OCI-LY7 (cell line): ENCODE results near the gene BANF2. TPM values are rescaled to one million over a fixed set of nuclear protein-coding genes. Genes with fewer than 3 reads are reported as not detected.

Experiments
- BruUV-seq: library from RNA; stranded (reverse); fragments of 400-500 nt; replicated peaks from 2 replicates; lab custom pipeline; 2021; lab: Mats Ljungman, UMichigan
- CTCF ChIA-PET: fragments of 300-600 bp; sonication (Branson Sonifier 250); formaldehyde crosslinking; loops from one replicate; lab custom pipeline; 2022; ENCODE audit warnings: antibody characterized with exemption; ENCODE audit not compliant: unreplicated experiment; lab: Charles Lee
- POLR2A ChIA-PET: fragments of 300-600 bp; sonication (Branson Sonifier 250); formaldehyde crosslinking; loops from one replicate; lab custom pipeline; 2022; ENCODE audit warnings: antibody characterized with exemption; lab: Charles Lee
- DNase-seq: peaks from one replicate; pipeline ENCODE4 v3.0.0-alpha.2; 2015; ENCODE audit warnings: low spot score
- H2AFZ ChIP-seq: fragments of 200-600 bp; sonication (generic), shearing (Covaris generic); 2 replicates; pipeline ENCODE4 v1.6.1; 2014; ENCODE audit warnings: mild to moderate bottlenecking, antibody characterized with exemption, low read length, moderate library complexity
- H3K27ac ChIP-seq: fragments of 200-600 bp; sonication (generic); 2 replicates; pipeline ENCODE4 v1.5.1; 2014; ENCODE audit warnings: mixed run types, low read depth, mild to moderate bottlenecking, moderate library complexity, low read length, inconsistent platforms; ENCODE audit not compliant: poor library complexity, severe bottlenecking
- H3K36me3 ChIP-seq: fragments of 200-600 bp; sonication (generic); 2 replicates; pipeline ENCODE4 v1.6.1; 2014; ENCODE audit warnings: mild to moderate bottlenecking, antibody characterized with exemption, low read length, moderate library complexity, mixed read lengths; ENCODE audit not compliant: insufficient read depth
- H3K4me1 ChIP-seq: fragments of 200-600 bp; sonication (generic); 2 replicates; pipeline ENCODE4 v1.5.1; 2014; ENCODE audit warnings: mild to moderate bottlenecking, low read length; ENCODE audit not compliant: insufficient read depth, poor library complexity, severe bottlenecking
- H3K4me2 ChIP-seq: fragments of 200-600 bp; sonication (generic); 2 replicates; pipeline ENCODE4 v1.6.1; 2014; ENCODE audit warnings: mild to moderate bottlenecking, low read length
- H3K4me3 ChIP-seq: fragments of 200-600 bp; sonication (generic); 2 replicates; pipeline ENCODE4 v1.5.1; 2014; ENCODE audit warnings: mild to moderate bottlenecking, low read depth, low read length; ENCODE audit not compliant: poor library complexity, severe bottlenecking
- H3K79me2 ChIP-seq: fragments of 200-600 bp; sonication (generic); 2 replicates; pipeline ENCODE4 v1.6.1; 2016; ENCODE audit warnings: low read depth, mild to moderate bottlenecking, low read length, moderate library complexity, mixed read lengths; ENCODE audit not compliant: insufficient read depth
- H3K9me2 ChIP-seq: fragments of 200-600 bp; sonication (generic); 2 replicates; pipeline ENCODE4 v1.6.1; 2016; ENCODE audit warnings: mild to moderate bottlenecking, low read length, mixed read lengths; ENCODE audit not compliant: insufficient read depth
- H3K9me3 ChIP-seq: fragments of 200-600 bp; sonication (generic); 2 replicates; pipeline ENCODE4 v1.6.1; 2014; ENCODE audit warnings: mild to moderate bottlenecking, mixed run types, low read length, mixed read lengths
- H4K20me1 ChIP-seq: fragments of 200-600 bp; sonication (generic); 2 replicates; pipeline ENCODE4 v1.6.1; 2014; ENCODE audit warnings: mild to moderate bottlenecking, antibody characterized with exemption, low read length, moderate library complexity, mixed read lengths; ENCODE audit not compliant: insufficient read depth
- EZH2phosphoT487 ChIP-seq: fragments of 200-600 bp; sonication (generic); IDR thresholded peaks from 2 replicates; pipeline ENCODE4 v1.6.1; 2018; ENCODE audit warnings: low read depth, borderline replicate concordance, mild to moderate bottlenecking, mixed run types, antibody characterized with exemption, low read length, moderate library complexity, mixed read lengths
- intact Hi-C: fragments of 100-400 bp; cut with micrococcal nuclease; formaldehyde crosslinking; loops from one replicate; pipeline ENCODE4 v1.10.0; 2022; ENCODE audit not compliant: unreplicated experiment
- total RNA-seq, 2 experiments: library from RNA; depleted of rRNA in 1 of 2; stranded (reverse); fragments of >200 nt in 1 of 2; shearing (Covaris generic) in 1 of 2; gene quantifications; 2 replicates each; pipeline ENCODE4 v1.2.3, GENCODE V29; 2014 to 2022
- TF ChIP-seq, protein P1 (sequence below): fragments of 200-600 bp; sonication (generic); conservative IDR thresholded peaks from 2 replicates; pipeline ENCODE4 v1.5.1; 2014; ENCODE audit warnings: mild to moderate bottlenecking, antibody characterized with exemption, low read length, moderate library complexity, mixed read lengths

BANF2 gene
- total RNA-seq, 2 experiments from 2014 or later, result not detected

DNA sequence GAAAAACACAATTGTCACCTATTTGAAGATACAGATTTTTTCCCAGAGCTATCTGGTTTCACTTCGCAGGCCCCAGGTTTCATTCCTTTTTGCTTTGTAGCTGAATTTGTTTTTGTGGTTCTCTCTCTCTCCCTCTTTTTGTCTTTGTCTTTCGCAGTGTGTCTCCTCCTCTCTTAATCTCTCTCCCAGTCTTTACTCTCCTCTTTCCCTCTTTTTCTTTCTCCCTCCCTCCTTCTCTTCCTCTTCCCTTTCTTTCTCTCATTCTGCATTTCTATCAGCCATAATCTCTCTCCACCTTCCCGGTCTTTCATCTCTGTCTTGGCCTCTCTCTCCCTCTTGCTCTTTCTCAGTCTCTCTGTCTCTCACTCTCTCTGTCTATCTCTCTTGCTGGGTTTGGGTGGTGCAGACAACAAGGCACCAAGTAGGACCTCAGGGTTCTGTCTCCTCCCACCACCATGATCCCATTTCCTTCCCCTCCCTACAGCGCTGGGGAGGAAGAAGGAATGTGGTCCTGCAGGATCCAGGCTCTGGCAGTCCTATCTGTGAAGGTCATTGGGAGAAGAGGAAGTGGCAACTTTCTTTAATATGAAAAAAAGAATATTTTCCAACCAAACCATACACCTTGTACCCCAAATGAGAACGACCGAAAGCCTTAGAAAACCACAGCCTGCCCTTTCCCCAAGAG is 63.2 kb downstream of the BANF2 start:
- TF ChIP-seq, protein P1, sequence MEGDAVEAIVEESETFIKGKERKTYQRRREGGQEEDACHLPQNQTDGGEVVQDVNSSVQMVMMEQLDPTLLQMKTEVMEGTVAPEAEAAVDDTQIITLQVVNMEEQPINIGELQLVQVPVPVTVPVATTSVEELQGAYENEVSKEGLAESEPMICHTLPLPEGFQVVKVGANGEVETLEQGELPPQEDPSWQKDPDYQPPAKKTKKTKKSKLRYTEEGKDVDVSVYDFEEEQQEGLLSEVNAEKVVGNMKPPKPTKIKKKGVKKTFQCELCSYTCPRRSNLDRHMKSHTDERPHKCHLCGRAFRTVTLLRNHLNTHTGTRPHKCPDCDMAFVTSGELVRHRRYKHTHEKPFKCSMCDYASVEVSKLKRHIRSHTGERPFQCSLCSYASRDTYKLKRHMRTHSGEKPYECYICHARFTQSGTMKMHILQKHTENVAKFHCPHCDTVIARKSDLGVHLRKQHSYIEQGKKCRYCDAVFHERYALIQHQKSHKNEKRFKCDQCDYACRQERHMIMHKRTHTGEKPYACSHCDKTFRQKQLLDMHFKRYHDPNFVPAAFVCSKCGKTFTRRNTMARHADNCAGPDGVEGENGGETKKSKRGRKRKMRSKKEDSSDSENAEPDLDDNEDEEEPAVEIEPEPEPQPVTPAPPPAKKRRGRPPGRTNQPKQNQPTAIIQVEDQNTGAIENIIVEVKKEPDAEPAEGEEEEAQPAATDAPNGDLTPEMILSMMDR, result no peak
- TF ChIP-seq EZH2phosphoT487, result no peak
- H3K4me2 ChIP-seq, result no peak overlapping the region
- ChIA-PET POLR2A (no interaction called here), CTCF (no interaction called here)
- BruUV-seq, result no TSS peak
- no peak for DNase-seq
- no peak overlapping the region for H3K4me3 ChIP-seq
- H4K20me1 ChIP-seq, result no peaks in the 10 kb centered on the region
- intact Hi-C loops, result no loop called here
- H3K79me2 ChIP-seq, result no peaks in the 10 kb centered on the region
- H3K9me2 ChIP-seq, result no peaks in the 10 kb centered on the region
- no peaks in the 10 kb centered on the region for H3K9me3 ChIP-seq
- H3K4me1 ChIP-seq, result no peaks in the 10 kb centered on the region
- H3K36me3 ChIP-seq, result no peaks in the 10 kb centered on the region
- no peak overlapping the region for H2AFZ ChIP-seq
- H3K27ac ChIP-seq, result no peak overlapping the region

DNA sequence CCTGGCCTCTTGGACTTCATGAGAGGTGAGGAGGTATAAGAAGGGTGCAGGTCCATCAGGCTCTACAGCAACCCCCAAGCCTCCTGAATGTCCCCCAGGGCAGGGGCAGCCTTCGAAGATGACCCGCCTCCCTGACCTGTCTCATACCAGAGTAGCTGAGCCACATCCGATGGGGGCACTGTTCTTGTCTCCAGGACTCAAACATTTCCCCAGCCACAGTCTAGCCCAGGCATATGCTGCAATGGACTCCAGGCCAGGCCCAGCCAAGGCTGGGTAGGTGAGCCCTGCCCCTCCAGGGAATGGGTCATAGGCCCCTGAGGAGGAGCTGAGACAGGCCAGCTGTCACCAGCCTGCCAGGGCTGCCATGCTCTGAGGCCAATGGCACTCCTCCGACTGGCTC is 65.3 kb downstream of the BANF2 start:
- Histone ChIP-seq H3K36me3 (no peaks in the 10 kb centered on the region), H2AFZ (no peak overlapping the region), H3K9me2 (no peaks in the 10 kb centered on the region), H3K27ac (no peak overlapping the region), H3K9me3 (no peaks in the 10 kb centered on the region), H3K4me1 (no peaks in the 10 kb centered on the region), H3K4me2 (no peak overlapping the region), H3K79me2 (no peaks in the 10 kb centered on the region), H3K4me3 (no peak overlapping the region), H4K20me1 (no peaks in the 10 kb centered on the region)
- intact Hi-C loops, result no loop called here
- no peak for DNase-seq
- TF ChIP-seq EZH2phosphoT487, result no peak
- CTCF ChIA-PET, result interaction anchor here (0.6 kb wide), 1 partner anchor 9 kb away, joined by 3 read pairs; no protein-coding TSS in a partner anchor
- POLR2A ChIA-PET, result no interaction called here
- no TSS peak for BruUV-seq

DNA sequence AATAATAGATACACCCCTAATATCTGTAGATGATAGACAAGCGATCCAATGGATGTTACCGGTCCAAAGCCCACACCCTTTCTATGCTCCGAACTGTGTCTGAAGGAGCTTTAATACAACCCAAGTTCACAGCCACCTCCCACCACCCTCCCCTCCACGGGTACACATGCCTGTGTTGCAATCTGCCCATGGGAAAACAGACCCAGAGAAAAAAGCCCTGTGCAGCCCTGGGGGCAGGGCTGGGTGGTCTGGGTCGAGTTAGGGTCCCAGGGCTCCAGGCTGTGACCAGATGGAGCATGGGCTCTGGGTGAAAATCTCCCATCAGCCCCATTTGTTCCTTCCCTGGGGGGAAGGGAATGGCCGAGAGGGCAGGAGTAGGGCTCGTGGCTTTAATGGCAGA is 65.8 kb downstream of the BANF2 start:
- H3K4me3 ChIP-seq, result no peak overlapping the region
- no peaks in the 10 kb centered on the region for H3K4me1 ChIP-seq
- intact Hi-C loops, result no loop called here
- no peak overlapping the region for H3K4me2 ChIP-seq
- no peaks in the 10 kb centered on the region for H3K36me3 ChIP-seq
- no peak for TF ChIP-seq EZH2phosphoT487
- TF ChIP-seq, protein P1, result no peak
- ChIA-PET POLR2A (no interaction called here), CTCF (no interaction called here)
- no peak overlapping the region for H3K27ac ChIP-seq
- no peaks in the 10 kb centered on the region for H3K9me2 ChIP-seq
- H3K9me3 ChIP-seq, result no peaks in the 10 kb centered on the region
- H3K79me2 ChIP-seq, result no peaks in the 10 kb centered on the region
- DNase-seq, result no peak
- H2AFZ ChIP-seq, result no peak overlapping the region
- no peaks in the 10 kb centered on the region for H4K20me1 ChIP-seq
- BruUV-seq, result no TSS peak
